ENCODE measurements around the gene LRRC10B. TPM values are rescaled to one million over a fixed set of nuclear protein-coding genes. Genes with fewer than 3 reads are reported as not detected.

LRRC10B gene
- total RNA-seq, 4 donors from 2014 or later = 1.1 to 2.0 (median 1.7) TPM

DNA sequence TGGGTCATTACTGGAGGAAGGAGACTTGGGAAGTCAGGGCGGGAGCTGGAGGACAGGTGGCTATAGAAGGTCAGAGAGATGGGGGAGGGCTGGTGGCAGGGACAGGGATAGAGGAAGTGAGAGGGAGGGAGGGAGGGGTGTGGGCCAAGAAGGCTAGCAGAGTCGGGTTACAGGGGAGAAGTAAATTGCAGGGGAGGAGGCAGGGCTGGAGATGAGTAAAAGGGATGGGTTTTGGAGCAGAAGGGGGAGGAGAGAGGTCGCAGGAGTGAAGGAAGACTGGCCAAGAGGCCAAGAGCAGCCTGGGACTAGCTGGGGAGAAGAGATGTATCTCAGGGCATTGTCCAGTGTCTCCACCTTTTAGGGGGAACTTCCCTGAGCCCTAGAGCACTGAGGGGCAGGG lies 33.0 kb downstream of the LRRC10B start:
- ATAC-seq (ENCODE audit: low FRiP score) = no peak
- TF ChIP-seq, protein P1, sequence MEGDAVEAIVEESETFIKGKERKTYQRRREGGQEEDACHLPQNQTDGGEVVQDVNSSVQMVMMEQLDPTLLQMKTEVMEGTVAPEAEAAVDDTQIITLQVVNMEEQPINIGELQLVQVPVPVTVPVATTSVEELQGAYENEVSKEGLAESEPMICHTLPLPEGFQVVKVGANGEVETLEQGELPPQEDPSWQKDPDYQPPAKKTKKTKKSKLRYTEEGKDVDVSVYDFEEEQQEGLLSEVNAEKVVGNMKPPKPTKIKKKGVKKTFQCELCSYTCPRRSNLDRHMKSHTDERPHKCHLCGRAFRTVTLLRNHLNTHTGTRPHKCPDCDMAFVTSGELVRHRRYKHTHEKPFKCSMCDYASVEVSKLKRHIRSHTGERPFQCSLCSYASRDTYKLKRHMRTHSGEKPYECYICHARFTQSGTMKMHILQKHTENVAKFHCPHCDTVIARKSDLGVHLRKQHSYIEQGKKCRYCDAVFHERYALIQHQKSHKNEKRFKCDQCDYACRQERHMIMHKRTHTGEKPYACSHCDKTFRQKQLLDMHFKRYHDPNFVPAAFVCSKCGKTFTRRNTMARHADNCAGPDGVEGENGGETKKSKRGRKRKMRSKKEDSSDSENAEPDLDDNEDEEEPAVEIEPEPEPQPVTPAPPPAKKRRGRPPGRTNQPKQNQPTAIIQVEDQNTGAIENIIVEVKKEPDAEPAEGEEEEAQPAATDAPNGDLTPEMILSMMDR (IDR thresholded peaks at IDR 0.05) = no peak
- no peak for DNase-seq (ENCODE audit: low spot score)

GRCh38 chr11:61542024-61542461 lies 33.5 kb downstream of the LRRC10B start:
- ATAC-seq (ENCODE audit: low FRiP score) (no peak), DNase-seq (ENCODE audit: low spot score) (no peak)
- TF ChIP-seq, protein P1 (IDR thresholded peaks at IDR 0.05) = no peak

- no peak for ATAC-seq (ENCODE audit: low FRiP score)
- DNase-seq (ENCODE audit: low spot score) = no peak
- TF ChIP-seq, protein P1 (IDR thresholded peaks at IDR 0.05) = no peak
These were observed 34.2 kb downstream of the LRRC10B start for GRCh38 chr11:61542705-61543104.

GRCh38 chr11:61543606-61544306 lies 35.2 kb downstream of the LRRC10B start:
- DNase-seq (ENCODE audit: low spot score) (no peak), ATAC-seq (ENCODE audit: low FRiP score) (no peak)
- TF ChIP-seq, protein P1 (IDR thresholded peaks at IDR 0.05) = no peak

DNA sequence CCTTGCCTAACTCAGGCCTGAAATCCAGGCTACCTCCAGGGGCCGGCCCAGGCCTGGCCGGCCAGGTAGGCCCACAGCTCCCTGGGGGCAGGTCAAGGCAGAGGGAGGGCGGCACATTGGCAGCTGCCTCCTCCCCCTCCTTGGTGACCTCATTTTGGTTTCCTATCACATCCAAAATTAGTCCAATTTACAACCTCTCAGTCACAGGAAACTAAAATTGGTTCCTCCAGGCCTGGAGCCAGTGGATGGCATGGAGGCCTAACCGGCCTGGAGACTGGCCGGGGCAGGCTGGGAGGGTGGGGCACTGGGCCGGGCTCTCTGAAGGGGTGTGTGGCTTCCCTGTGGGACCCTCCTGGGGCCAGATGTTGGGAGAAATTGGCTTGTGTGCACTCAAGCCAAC lies 35.9 kb downstream of the LRRC10B start:
- no peak for ATAC-seq (ENCODE audit: low FRiP score)
- no peak for DNase-seq (ENCODE audit: low spot score)
- TF ChIP-seq, protein P1 (IDR thresholded peaks at IDR 0.05) = no peak

GRCh38 chr11:61545341-61545740 lies 36.8 kb downstream of the LRRC10B start:
- DNase-seq (ENCODE audit: low spot score) (no peak), ATAC-seq (ENCODE audit: low FRiP score) (no peak)
- TF ChIP-seq, protein P1 (IDR thresholded peaks at IDR 0.05) = no peak

DNA sequence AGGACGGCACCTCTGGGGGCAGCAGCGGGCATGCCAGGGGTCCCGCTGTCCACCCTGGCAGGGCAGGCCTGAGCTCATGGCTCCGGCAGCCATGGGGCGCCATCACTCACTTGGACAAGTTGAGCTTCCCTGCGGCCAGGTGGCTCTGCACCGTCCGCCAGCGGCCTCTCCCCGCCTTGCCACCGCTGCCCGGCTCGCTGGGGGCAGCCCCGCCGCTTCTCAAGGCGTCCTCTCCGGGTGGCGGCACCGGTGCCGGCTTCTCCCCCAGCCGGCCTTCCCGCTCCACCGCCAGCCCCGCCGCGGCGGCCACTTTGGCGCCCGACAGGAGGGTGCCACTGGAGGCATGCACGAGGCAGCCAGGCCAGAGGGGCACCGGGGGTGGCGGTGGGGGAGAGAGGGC lies 37.4 kb downstream of the LRRC10B start:
- TF ChIP-seq, protein P1 (IDR thresholded peaks at IDR 0.05) = no peak
- DNase-seq (ENCODE audit: low spot score) = no peak

More for the DNA sequence above, 37.4 kb downstream of the LRRC10B start:
- no peak for ATAC-seq (ENCODE audit: low FRiP score)

All from omental fat pad (tissue), 4 donors.